Measurements from ENCODE around the gene CWF19L1. TPM values are rescaled to one million over a fixed set of nuclear protein-coding genes. Genes with fewer than 3 reads are reported as not detected.
"Not testable (repeated sequence)": the region's sequence is repeated elsewhere in the genome, so short reads cannot be mapped to it uniquely, and the experiment has no call there.

CWF19L1 gene
- total RNA-seq, 4 donors from 2014 or later, result 17.1 to 21.1 (median 19.3) TPM

DNA sequence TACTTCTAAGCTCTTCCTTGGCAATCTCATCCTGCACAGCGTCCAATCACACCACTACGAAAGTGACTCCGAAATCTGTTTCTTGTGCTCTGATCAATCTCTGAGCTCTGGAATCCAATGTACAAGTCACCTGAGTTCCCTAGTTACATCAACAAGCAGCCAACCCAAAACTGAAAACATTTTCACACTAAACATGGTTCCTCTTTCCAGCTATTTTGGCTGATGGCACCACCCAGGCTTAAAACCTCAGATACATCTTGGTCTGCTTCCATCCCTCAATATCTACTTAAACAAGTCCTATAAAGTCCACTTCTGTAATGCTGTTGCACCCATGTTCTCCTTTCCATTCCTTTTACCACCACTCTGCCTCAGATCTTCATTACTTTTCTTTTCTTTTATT, 15.5 kb upstream of the CWF19L1 start:
- 94 to 98% methylated on average over 3 of the region's 3 CpGs for WGBS, 2 donors

DNA sequence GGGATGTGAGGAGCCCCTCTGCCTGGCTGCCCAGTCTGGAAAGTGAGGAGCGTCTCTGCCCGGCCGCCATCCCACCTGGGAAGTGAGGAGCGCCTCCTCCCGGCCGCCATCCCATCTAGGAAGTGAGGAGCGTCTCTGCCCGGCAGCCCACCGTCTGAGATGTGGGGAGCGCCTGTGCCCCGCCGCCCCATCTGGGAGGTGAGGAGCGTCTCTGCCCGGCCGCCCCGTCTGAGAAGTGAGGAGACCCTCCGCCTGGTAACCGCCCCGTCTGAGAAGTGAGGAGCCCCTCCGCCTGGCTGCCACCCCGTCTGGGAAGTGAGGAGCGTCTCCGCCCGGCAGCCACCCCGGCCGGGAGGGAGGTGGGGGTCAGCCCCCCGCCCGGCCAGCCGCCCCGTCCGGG, 9.5 kb upstream of the CWF19L1 start:
- H3K27ac ChIP-seq; intact Hi-C loops (cut with DNase I); H3K9me3 ChIP-seq; H3K27me3 ChIP-seq; DNase-seq; H3K4me1 ChIP-seq; H3K4me3 ChIP-seq (replicated peaks in 1 of 3): not testable (repeated sequence)
- WGBS, 2 donors, result 100% methylated on average over 5 of the region's 31 CpGs; no CpG with 5 or more reads in 1 of the 2 donors
- H3K36me3 ChIP-seq, result peaks cover 11 to 20% of the 10 kb centered on the region in 2 donors

More for the DNA sequence above, 15.5 kb upstream of the CWF19L1 start:
- no peaks in the 10 kb centered on the region for H3K27me3 ChIP-seq
- no peaks in the 10 kb centered on the region for H3K9me3 ChIP-seq
- H3K4me3 ChIP-seq (replicated peaks in 1 of 3), result no peak overlapping the region
- TF ChIP-seq, protein P1, sequence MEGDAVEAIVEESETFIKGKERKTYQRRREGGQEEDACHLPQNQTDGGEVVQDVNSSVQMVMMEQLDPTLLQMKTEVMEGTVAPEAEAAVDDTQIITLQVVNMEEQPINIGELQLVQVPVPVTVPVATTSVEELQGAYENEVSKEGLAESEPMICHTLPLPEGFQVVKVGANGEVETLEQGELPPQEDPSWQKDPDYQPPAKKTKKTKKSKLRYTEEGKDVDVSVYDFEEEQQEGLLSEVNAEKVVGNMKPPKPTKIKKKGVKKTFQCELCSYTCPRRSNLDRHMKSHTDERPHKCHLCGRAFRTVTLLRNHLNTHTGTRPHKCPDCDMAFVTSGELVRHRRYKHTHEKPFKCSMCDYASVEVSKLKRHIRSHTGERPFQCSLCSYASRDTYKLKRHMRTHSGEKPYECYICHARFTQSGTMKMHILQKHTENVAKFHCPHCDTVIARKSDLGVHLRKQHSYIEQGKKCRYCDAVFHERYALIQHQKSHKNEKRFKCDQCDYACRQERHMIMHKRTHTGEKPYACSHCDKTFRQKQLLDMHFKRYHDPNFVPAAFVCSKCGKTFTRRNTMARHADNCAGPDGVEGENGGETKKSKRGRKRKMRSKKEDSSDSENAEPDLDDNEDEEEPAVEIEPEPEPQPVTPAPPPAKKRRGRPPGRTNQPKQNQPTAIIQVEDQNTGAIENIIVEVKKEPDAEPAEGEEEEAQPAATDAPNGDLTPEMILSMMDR (IDR thresholded peaks at IDR 0.05), result no peak
- TF ChIP-seq POLR2A (IDR thresholded peaks at IDR 0.05), result no peak
- no peak for DNase-seq
- no peak overlapping the region for H3K27ac ChIP-seq
- intact Hi-C loops (cut with DNase I), result no loop called here
- H3K4me1 ChIP-seq, result peaks cover 7 to 18% of the 10 kb centered on the region in 2 donors
- H3K36me3 ChIP-seq, result peaks cover 11 to 17% of the 10 kb centered on the region in 2 donors

DNA sequence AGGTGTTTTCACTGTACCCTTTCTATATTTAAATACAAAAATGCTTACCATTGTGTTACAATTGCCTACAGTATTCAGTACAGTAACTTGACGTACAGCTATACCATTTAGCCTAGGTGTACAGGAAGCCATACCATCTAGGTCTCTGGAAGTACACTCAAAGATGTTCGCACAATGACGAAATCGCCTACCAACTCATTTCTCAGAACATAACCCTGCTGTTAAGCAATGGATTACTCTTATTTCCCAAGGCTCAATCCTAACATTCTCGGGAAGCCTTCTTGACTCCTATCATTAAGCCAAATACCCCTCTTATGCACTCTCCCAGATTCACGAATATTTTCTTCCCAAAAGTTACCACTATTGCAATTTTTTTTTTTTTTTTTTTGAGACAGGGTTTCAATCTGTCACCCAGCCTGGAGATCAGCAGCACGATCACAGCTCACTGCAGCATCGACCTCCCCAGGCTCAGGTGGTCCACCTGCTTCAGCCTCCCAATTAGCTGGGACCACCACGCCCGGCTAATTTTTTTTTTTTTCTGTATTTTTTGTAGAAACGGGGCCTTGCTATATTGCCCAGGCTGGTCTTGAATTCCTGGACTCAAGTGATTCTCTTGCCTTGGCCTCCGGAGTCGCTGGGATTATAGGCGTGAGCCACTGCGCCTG, 1.5 kb downstream of the CWF19L1 start:
- 91 to 94% methylated on average over 15 of the region's 15 CpGs for WGBS, 2 donors
- TF ChIP-seq POLR2A (IDR thresholded peaks at IDR 0.05), result no peak
- TF ChIP-seq, protein P1 (IDR thresholded peaks at IDR 0.05), result no peak

DNA sequence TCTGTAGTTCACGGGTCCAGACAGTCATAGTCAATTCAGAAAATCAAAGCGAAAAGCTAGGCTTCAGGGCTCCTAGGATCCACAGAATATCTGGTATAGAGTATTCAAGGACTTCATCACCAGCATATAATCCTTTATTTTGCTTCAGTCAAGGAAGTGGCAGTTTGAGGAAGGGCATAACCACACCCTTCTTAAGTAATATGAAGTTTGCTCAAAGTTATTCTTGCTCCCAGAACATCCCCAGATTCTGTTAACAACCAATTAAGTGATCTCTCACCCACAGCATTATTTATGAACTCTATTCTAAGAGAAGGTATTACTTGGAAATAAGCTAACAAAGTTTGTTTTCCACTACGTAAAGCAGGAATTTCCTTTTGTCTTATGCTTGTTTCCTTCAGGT, 13.2 kb downstream of the CWF19L1 start:
- H3K4me1 ChIP-seq, result no peaks in the 10 kb centered on the region
- H3K9me3 ChIP-seq, result no peaks in the 10 kb centered on the region
- H3K4me3 ChIP-seq (replicated peaks in 1 of 3), result no peak overlapping the region
- no peaks in the 10 kb centered on the region for H3K27me3 ChIP-seq
- DNase-seq, result no peak
- intact Hi-C loops (cut with DNase I), result no loop called here
- 95 to 96% methylated on average over 3 of the region's 3 CpGs for WGBS, 2 donors
- TF ChIP-seq, protein P1 (IDR thresholded peaks at IDR 0.05), result no peak
- no peak for TF ChIP-seq POLR2A (IDR thresholded peaks at IDR 0.05)
- H3K27ac ChIP-seq, result no peak overlapping the region
- peaks cover 21 to 49% of the 10 kb centered on the region in 2 donors for H3K36me3 ChIP-seq

More for the DNA sequence above, 1.5 kb downstream of the CWF19L1 start:
- no peak for DNase-seq
- H3K4me1 ChIP-seq, result peaks cover 8 to 14% of the 10 kb centered on the region in 2 donors
- no peaks in the 10 kb centered on the region for H3K9me3 ChIP-seq
- H3K27me3 ChIP-seq, result no peaks in the 10 kb centered on the region
- no peaks in the 10 kb centered on the region for H3K36me3 ChIP-seq
- H3K4me3 ChIP-seq (replicated peaks in 1 of 3), result peak overlapping the region in 1 of 3 donors; percentile 75
- intact Hi-C loops (cut with DNase I), result no loop called here
- H3K27ac ChIP-seq, result no peak overlapping the region

DNA sequence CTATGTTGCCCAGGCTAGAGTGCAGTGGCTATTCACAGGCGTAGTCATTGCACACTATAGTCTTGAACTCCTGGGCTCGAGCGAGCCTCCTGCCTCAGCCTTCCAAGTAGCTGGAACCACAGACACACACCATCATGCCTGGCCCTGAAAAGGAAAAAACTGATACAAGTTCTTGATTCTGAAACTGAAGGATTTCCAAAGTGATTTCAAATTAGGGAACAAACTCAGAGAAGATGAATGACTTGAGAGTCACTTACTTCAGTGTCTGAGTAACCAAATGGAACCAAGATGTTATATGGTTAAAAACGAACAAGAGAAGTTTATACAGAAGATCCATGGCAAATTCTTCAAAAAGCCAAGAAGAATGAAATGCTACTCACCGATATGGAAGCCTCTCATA, 14.4 kb downstream of the CWF19L1 start:
- H3K36me3 ChIP-seq, result peaks cover 23 to 58% of the 10 kb centered on the region in 2 donors
- no peak overlapping the region for H3K27ac ChIP-seq
- 96% methylated on average over 5 of the region's 5 CpGs for WGBS, 2 donors
- no peaks in the 10 kb centered on the region for H3K4me1 ChIP-seq
- H3K9me3 ChIP-seq, result no peaks in the 10 kb centered on the region
- intact Hi-C loops (cut with DNase I), result no loop called here
- DNase-seq, result no peak
- TF ChIP-seq, protein P1 (IDR thresholded peaks at IDR 0.05), result no peak
- TF ChIP-seq POLR2A (IDR thresholded peaks at IDR 0.05), result no peak
- no peak overlapping the region for H3K4me3 ChIP-seq (replicated peaks in 1 of 3)
- no peaks in the 10 kb centered on the region for H3K27me3 ChIP-seq
